Measurements from ENCODE around the gene BMP6.

- TF ChIP-seq MAX (IDR thresholded peaks at IDR 0.05), result no peak
- no peak for TF ChIP-seq SRF (IDR thresholded peaks at IDR 0.05; ENCODE audit: low read depth)
- no peak for TF ChIP-seq CTCF (IDR thresholded peaks at IDR 0.05 in 2 of 3, conservative IDR thresholded peaks at IDR 0.05 in 1 of 3; ENCODE audit: borderline replicate concordance in 1 of 3, insufficient read depth in 1 of 3, low read depth in 2 of 3, low read length in 2 of 3)
- no peak for TF ChIP-seq POLR2A (IDR thresholded peaks at IDR 0.05; ENCODE audit: borderline replicate concordance, extremely low read depth, insufficient read depth, insufficient read length)
- no peak for TF ChIP-seq RAD21 (IDR thresholded peaks at IDR 0.05; ENCODE audit: low read depth)
- TF ChIP-seq EZH2 (IDR thresholded peaks at IDR 0.05), result no peak
- TF ChIP-seq SIN3A (IDR thresholded peaks at IDR 0.05; ENCODE audit: low read depth), result no peak
- no peak for TF ChIP-seq CEBPB (IDR thresholded peaks at IDR 0.05; ENCODE audit: low read depth)
- no peak for TF ChIP-seq ATF3 (IDR thresholded peaks at IDR 0.05)
- no peak for TF ChIP-seq EZH2phosphoT487 (IDR thresholded peaks at IDR 0.05; ENCODE audit: borderline replicate concordance)
- TF ChIP-seq SP1 (IDR thresholded peaks at IDR 0.05; ENCODE audit: low read depth), result no peak
- TF ChIP-seq REST (IDR thresholded peaks at IDR 0.05; ENCODE audit: low read depth), result no peak
- no peak for TF ChIP-seq FOSL1 (IDR thresholded peaks at IDR 0.05; ENCODE audit: low read depth)
These were observed 181.3 kb downstream of the BMP6 start for GRCh38 chr6:7907159-7907558.

Data from HCT116 (cell line).